Measurements from ENCODE around the gene ATAD5. TPM values are rescaled to one million over a fixed set of nuclear protein-coding genes. Genes with fewer than 3 reads are reported as not detected.

ATAD5 gene
- polyA plus RNA-seq, 1 of the 3 experiments (the other 2 are of a cell fraction), result 0.66 TPM

DNA sequence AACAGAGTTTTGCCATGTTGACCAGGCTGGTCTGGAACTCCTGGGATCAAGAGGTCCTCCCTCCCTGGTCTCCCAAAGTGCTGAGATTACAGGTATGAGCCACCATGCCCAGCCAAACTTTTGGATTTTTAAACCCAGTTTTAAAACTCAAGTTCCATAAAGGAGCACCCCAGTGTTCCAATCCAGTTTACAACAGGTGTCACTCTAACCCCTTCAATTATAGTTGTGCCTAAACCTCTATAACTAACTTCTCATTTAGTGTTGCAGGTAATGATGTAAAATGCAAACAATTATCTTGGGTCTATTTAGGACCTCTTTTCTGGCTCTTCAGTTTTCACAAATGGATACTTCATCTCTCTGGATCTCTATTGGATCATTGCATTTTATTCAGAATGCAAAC lies 82.2 kb downstream of the ATAD5 start:
- Histone ChIP-seq H3K79me2 (ENCODE audit: insufficient read depth) (no peaks in the 10 kb centered on the region), H4K20me1 (ENCODE audit: insufficient read depth) (no peaks in the 10 kb centered on the region), H3K9me3 (no peaks in the 10 kb centered on the region), H3K4me2 (no peak overlapping the region), H3F3A (replicated peaks; ENCODE audit: insufficient read depth) (no peaks in the 10 kb centered on the region), H3K9ac (no peak overlapping the region), H3K27me3 (ENCODE audit: insufficient read depth) (no peaks in the 10 kb centered on the region), H3K9me2 (no peaks in the 10 kb centered on the region), H3K4me3 (ENCODE audit: low read depth in 2 of 2, low read length in 1 of 2) (no peak overlapping the region), H3K4me1 (ENCODE audit: control insufficient read depth in 1 of 2, insufficient read depth in 2 of 2, low read depth in 1 of 2, low read length in 1 of 2) (no peaks in the 10 kb centered on the region), H3K27ac (ENCODE audit: low read depth in 2 of 2, low read length in 1 of 2) (no peak overlapping the region), H2AFZ (ENCODE audit: low read depth) (no peak overlapping the region), H3K36me3 (replicated peaks in 1 of 2; ENCODE audit: control insufficient read depth in 1 of 2, insufficient read depth in 2 of 2, low read length in 1 of 2) (no peaks in the 10 kb centered on the region)
- DNase-seq, result no peak
- ChIA-PET POLR2A (interaction anchor here (2.0 kb wide), 1 partner anchor 7 kb away, joined by 4 read pairs; the partner anchor contains the start of gene TEFM), CTCF (no interaction called here)
- TF ChIP-seq, protein P1, sequence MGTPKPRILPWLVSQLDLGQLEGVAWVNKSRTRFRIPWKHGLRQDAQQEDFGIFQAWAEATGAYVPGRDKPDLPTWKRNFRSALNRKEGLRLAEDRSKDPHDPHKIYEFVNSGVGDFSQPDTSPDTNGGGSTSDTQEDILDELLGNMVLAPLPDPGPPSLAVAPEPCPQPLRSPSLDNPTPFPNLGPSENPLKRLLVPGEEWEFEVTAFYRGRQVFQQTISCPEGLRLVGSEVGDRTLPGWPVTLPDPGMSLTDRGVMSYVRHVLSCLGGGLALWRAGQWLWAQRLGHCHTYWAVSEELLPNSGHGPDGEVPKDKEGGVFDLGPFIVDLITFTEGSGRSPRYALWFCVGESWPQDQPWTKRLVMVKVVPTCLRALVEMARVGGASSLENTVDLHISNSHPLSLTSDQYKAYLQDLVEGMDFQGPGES (IDR thresholded peaks at IDR 0.05; ENCODE audit: low read depth, low read length), result no peak
- TF ChIP-seq NFIC (IDR thresholded peaks at IDR 0.05; ENCODE audit: borderline replicate concordance) (no peak), RXRA (IDR thresholded peaks at IDR 0.05; ENCODE audit: borderline replicate concordance, low read depth) (no peak), POLR2AphosphoS5 (IDR thresholded peaks at IDR 0.05; ENCODE audit: low read depth, low read length) (no peak), FOSL2 (IDR thresholded peaks at IDR 0.05; ENCODE audit: borderline replicate concordance, low read depth) (no peak), RCOR1 (IDR thresholded peaks at IDR 0.05; ENCODE audit: low read length) (no peak), TEAD4 (IDR thresholded peaks at IDR 0.05; ENCODE audit: borderline replicate concordance, insufficient read depth) (no peak), MEF2A (IDR thresholded peaks at IDR 0.05; ENCODE audit: borderline replicate concordance, low read depth) (no peak), NRF1 (IDR thresholded peaks at IDR 0.05; ENCODE audit: low read depth, low read length) (no peak), RAD21 (IDR thresholded peaks at IDR 0.05; ENCODE audit: low read length) (no peak)
- TF ChIP-seq, protein P2, sequence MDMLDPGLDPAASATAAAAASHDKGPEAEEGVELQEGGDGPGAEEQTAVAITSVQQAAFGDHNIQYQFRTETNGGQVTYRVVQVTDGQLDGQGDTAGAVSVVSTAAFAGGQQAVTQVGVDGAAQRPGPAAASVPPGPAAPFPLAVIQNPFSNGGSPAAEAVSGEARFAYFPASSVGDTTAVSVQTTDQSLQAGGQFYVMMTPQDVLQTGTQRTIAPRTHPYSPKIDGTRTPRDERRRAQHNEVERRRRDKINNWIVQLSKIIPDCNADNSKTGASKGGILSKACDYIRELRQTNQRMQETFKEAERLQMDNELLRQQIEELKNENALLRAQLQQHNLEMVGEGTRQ (IDR thresholded peaks at IDR 0.05; ENCODE audit: borderline replicate concordance, low read depth, low read length), result no peak

DNA sequence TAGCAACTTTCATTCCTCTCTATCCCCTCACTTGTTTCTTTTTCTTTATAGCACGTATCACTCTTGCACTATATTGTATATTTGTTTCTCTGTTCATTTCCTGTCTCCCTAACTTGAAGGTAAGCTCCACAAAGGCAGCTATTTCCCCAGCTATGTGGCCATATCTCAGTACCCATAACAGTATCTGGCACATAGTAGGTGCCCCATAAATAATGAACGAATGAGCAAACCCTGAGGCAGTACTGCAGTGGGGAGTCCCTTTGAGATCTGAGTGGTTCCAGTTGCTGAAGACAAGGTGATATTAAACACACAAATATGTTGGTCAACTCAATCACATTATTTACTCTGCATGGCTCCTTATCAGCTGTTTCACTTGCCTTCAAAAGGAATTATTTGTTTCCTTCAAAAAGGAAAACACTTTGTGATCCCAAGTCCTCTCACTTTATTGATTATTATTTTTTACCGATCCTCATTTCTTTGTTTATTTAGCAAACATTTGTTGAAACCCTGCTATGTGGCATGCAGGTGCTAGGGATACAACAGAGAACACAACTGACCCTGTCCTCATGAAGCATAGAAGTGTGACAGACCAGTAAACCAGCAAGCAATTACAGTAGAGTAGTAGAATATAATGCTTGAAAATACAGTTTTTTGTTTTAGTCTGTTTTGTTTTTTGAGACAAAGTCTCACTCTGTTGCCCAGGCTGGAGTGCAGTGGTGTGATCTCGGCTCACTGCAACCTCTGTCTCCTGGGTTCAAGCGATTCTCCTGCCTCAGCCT lies 84.3 kb downstream of the ATAD5 start:
- H3K4me3 ChIP-seq (ENCODE audit: low read depth in 2 of 2, low read length in 1 of 2), result no peak overlapping the region
- no peaks in the 10 kb centered on the region for H4K20me1 ChIP-seq (ENCODE audit: insufficient read depth)
- 43% methylated on average over 5 of the region's 5 CpGs for WGBS (ENCODE audit: low lambda C conversion rate)
- POLR2A ChIA-PET, result interaction anchor here (0.6 to 2.0 kb wide), 2 partner anchors 9 to 43 kb away, joined by 3 to 4 read pairs; partner anchors contain the start of gene TEFM
- H3K9me3 ChIP-seq, result no peaks in the 10 kb centered on the region
- no peaks in the 10 kb centered on the region for H3K79me2 ChIP-seq (ENCODE audit: insufficient read depth)
- H3F3A ChIP-seq (replicated peaks; ENCODE audit: insufficient read depth), result no peaks in the 10 kb centered on the region
- TF ChIP-seq, protein P3, sequence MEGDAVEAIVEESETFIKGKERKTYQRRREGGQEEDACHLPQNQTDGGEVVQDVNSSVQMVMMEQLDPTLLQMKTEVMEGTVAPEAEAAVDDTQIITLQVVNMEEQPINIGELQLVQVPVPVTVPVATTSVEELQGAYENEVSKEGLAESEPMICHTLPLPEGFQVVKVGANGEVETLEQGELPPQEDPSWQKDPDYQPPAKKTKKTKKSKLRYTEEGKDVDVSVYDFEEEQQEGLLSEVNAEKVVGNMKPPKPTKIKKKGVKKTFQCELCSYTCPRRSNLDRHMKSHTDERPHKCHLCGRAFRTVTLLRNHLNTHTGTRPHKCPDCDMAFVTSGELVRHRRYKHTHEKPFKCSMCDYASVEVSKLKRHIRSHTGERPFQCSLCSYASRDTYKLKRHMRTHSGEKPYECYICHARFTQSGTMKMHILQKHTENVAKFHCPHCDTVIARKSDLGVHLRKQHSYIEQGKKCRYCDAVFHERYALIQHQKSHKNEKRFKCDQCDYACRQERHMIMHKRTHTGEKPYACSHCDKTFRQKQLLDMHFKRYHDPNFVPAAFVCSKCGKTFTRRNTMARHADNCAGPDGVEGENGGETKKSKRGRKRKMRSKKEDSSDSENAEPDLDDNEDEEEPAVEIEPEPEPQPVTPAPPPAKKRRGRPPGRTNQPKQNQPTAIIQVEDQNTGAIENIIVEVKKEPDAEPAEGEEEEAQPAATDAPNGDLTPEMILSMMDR (IDR thresholded peaks at IDR 0.05), result no peak
- TF ChIP-seq YY1 (IDR thresholded peaks at IDR 0.05; ENCODE audit: low read depth), result no peak
- TF ChIP-seq POLR2AphosphoS5 (IDR thresholded peaks at IDR 0.05; ENCODE audit: low read depth, low read length), result no peak
- no peak for TF ChIP-seq TCF12 (IDR thresholded peaks at IDR 0.05)
- TF ChIP-seq FOXJ3 (CRISPR knock-in tag; IDR thresholded peaks at IDR 0.05), result no peak
- TF ChIP-seq RFX5 (IDR thresholded peaks at IDR 0.05; ENCODE audit: low read length), result no peak
- no peaks in the 10 kb centered on the region for H3K27me3 ChIP-seq (ENCODE audit: insufficient read depth)
- H2AFZ ChIP-seq (ENCODE audit: low read depth), result no peak overlapping the region
- H3K4me1 ChIP-seq (ENCODE audit: control insufficient read depth in 1 of 2, insufficient read depth in 2 of 2, low read depth in 1 of 2, low read length in 1 of 2), result no peaks in the 10 kb centered on the region
- CTCF ChIA-PET, result no interaction called here
- H3K27ac ChIP-seq (ENCODE audit: low read depth in 2 of 2, low read length in 1 of 2), result no peak overlapping the region
- no peaks in the 10 kb centered on the region for H3K9me2 ChIP-seq
- no peak for DNase-seq
- H3K9ac ChIP-seq, result no peak overlapping the region
- H3K4me2 ChIP-seq, result no peak overlapping the region
- no peaks in the 10 kb centered on the region for H3K36me3 ChIP-seq (replicated peaks in 1 of 2; ENCODE audit: control insufficient read depth in 1 of 2, insufficient read depth in 2 of 2, low read length in 1 of 2)

Measured in SK-N-SH (cell line).